NCI-H2081 (cell line): ENCODE results near the gene PTF1A.

ENCODE experiments used
- DNase-seq, 2 experiments: peaks; one replicate each; lab custom pipeline; 2025; lab: John Stamatoyannopoulos, UW

Gene PTF1A

DNA sequence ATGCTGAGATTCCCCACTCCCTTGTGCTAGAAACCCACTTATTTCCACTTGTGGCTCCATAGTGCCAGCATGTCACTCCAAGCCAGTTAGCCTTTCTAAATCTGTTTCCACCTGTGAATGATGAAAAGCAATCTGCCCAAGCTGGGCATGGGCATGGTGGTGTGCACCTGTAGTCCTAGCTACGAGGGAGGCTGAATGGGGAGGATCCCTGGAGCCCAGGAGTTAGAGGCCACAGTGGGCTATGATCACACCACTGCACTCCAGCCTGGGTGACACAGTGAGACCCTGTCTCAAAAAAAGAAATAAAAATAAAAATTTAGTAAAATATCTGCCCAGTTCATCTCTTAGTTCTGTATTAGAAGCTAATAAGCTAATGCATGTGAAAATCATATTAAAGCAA is 5.0 kb upstream of the PTF1A start:
- DNase-seq: no peak

DNA sequence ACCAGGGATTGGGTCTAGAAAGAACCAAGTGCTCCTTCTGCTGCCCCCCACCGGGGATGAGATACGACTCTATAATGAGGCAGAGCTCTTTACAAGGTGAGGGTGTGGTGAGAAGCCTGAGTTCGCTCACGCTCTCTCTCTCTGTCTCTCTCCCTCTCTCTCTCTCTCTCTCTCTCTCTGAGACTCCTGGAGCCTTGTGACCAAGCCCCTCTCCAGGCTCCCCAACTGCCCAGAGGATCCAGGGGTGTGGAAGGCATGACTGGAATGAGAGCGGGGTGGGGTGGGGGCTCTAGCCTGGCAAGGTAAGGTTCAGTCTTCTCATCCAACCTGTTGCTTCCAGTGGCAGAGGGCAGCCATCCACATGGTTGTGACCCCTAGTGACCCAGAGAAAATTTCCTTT is 3.1 kb upstream of the PTF1A start:
- DNase-seq: no peak

DNA sequence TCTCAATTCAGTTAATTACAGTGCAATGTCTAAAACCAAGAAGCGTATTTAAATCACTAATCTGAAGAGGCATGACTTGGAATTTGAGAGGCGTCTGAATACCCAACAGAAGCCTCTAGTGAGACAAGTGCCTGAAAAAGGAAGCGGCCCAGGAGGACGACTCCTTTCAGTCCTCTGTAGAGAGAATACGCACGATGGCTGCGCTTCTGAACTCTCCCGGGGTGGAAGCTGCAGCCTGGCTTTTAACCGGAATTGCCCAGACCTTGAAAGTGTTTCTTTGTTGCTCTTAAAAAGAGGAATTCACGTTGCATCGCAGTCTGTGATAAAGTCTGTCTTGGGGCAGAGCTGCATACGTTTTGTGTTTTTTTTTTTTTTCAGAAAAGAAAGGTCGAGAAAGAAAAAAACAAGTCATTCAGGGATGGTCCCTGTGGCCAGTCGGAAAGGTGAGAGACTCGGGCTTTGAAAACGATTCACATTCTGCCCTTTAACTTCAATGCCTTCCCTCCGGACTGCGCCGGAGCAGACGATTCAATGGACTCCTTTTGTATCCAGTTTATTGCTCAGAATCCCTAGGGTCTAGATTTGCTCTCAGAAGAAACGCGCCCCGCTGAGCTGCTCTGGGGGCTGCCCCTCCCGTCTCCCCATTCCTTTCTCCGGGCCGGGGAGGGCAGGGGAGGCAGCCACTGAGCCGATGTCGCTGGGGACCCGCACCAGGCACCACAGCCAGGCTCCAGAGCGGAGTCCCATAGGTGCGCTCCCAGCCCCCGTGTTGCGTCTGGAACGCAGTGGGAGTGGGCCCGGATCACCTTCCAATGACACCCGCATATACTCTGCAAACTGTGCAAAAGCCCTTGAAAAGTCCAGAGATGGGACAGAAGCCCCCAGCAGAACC is 994 bp upstream of the PTF1A start:
- DNase-seq: no peak

DNA sequence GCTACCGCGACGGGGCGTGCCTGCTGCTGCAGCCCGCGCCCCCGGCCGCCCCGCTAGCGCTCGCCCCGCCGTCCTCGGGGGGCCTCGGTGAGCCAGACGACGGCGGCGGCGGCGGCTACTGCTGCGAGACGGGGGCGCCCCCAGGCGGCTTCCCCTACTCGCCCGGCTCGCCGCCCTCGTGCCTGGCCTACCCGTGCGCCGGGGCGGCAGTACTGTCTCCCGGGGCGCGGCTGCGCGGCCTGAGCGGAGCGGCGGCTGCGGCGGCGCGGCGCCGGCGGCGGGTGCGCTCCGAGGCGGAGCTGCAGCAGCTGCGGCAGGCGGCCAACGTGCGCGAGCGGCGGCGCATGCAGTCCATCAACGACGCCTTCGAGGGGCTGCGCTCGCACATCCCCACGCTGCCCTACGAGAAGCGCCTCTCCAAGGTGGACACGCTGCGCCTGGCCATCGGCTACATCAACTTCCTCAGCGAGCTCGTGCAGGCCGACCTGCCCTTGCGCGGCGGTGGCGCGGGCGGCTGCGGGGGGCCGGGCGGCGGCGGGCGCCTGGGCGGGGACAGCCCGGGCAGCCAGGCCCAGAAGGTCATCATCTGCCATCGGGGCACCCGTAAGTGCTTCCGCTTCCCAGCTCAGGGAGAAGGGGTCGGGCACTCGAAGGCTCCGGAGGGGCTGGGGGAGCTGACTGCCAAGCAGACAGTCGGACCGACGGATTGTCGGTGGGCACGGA is 761 bp downstream of the PTF1A start:
- DNase-seq: peak in 1 of 2 experiments; percentile 12

DNA sequence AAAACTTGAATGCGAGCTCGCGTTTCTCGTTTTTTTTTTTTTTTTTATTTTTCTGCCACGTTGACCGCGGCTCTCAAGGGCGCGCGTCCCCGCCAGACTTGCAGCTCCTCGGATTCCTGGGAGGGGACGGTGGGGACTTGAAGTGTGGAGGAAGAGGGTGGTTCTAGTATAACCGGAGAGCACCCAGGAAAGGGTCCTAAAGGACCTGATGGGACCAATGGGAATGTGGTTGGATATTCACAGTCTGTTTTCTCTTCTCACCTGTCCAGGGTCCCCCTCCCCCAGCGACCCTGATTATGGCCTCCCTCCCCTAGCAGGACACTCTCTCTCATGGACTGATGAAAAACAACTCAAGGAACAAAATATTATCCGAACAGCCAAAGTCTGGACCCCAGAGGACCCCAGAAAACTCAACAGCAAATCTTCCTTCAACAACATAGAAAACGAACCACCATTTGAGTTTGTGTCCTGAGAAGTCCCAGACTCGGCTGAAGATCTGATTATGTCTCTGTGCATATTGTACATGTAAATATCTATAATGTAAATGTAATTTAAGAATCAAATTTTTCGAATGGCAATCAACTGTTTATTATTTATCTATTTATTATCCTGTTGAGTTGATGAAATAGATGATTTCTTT is 1.4 kb downstream of the PTF1A start:
- no peak for DNase-seq

DNA sequence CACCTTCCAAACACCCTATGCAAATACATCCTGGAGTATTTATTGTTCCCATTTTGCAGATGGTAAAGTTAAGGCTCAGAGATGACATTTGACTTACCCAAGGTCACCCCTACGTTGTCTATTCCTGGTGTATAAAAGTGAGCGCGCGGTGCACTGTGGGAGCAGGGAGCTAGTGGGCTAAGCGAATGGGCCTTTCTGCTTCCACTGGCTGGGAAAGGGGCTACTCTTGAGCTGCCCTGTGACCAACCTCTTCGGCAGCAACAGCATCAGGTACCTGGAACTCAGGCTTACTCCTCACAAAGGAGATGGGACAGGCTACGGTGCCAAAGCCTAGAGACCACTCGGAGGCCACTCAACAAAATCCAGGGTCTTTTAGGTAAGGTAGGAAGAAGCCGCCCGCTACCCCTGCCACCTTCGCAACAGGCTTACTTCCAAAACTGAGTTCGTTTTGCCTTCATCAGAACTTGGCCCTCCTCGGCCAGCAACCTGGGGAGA is 2.4 kb downstream of the PTF1A start:
- DNase-seq: no peak

DNA sequence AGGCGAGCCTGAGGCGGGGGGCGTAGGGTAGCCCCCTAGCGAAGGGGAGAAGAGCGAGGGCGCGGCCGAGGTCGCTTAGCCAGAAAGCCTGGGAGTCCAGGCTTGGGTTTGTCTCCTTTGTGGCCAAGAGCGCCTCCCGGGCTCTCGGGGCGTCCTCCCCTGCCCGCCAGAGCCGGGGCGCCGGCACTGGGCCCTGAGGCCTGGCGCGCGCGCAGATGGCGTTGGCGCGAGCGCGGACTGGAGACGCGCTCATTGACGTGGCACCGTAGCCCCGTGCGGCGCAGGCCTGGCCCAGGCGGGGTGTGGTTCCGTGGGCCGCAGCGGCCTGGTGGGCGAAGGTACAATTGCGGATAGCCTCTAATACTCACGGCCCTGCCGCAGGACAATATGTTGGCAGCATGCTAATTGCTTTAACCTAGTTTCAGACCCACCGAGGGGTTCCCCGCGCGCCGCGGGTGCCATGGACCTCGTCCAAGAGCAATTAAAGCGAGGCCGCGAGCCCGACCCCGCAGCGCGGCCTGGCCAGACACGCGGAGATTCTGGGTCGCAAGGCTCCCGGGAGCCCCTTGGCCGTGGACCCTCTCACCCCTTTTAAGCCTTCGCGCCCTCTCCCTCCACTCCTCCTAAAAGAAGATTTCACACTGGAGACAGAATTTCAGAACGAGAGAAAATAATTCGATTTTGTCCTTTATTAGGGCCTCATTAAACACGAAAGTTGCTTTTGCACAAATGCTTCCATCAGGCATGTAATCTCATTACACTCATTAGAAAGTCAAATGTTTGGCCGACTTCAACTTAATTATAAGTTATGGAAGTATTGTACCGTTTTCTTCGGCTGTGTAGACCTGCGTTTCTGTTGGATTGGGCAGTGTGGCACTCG is 3.1 kb downstream of the PTF1A start:
- no peak for DNase-seq

DNA sequence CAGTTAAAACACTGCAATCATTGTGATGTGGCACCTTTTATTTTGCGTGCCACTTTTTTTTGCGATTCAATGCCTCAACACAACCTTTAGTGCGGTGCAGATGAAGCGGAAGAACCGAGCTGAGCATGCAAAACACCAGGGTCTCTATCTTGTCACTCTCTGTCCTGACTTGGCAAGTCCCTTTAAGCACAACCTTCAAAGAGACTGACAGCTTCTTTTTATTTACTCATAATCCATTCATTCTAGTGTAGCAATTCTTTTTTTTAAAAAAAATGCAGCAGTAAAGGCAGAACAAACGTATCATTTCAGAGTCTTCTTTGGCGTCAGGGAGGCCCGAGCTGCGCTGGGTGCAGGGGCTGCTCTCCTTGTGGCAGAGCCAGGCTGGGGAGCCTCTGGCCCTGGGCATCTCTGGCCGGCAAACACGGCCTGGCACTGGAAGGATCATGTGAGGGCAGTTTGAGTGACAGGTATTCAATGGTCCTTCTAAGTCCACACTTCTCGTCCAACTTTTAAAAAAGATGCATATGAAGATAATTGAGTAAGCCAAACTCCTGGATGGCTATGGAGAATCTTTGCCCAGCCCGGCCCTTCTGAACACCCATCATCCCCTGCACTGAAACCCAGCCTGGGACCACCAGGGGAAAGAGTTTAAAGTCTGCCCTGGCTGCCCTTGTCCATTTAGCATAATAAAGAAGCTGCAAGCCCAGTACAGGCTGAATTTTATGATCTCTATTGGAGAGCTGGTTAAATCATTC is 3.9 kb downstream of the PTF1A start:
- no peak for DNase-seq

DNA sequence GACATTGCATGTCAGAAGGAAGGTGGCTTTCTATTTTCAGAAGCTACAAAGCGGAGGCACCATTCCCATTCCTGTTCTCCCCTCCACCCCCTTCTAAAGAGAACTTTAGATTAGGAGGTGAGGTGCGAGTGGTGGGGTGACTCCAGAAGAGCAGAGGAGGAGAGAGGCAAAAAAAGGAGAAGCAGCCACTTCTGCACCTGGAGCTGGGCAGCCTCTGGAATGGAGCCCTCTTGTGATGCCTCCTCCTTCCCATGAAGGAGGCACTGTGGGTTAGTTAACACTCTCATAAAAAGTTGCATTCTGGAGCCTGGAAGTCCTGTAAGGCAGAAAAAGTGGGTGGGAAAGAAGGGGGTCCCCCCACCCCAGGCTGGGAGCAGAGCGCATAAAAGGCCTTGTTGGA is 4.8 kb downstream of the PTF1A start:
- no peak for DNase-seq

DNA sequence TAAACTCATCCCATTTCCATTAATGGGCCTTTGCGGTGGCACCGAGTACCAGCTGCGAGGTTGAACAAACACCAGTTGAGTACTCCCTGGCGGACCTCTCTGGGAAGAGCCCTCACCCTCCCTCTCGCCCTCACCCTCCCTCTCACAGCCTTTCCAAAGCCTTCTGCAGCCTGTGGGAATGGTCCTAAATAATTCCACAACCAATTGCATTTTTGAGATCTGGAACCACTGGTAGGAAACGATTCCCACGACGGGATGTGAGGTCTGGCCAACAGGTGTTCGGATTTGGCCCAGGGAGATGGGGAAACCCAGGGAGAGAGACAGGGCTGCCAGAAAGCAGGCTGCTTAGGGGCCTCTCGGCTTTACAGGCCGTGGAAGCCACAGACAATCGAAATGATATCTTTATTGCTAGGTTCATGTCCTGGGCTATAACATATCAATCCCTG is 5.3 kb downstream of the PTF1A start:
- no peak for DNase-seq

DNA sequence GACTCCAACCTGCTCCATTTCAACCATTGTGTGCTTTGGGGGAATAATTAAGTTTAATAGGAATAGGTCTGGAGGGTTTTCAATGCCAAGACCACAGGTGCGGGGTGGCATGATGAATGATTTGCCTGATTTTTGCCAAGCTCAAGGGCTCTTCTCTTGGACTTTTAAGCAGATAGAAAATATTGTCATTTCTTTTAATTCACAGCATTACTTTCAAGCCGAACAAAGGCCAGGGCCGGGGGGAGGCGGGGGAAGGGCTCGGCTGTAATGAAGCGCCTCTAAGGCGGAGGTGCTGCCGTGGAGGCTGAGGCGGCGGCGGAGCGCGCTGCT is 6.5 kb downstream of the PTF1A start:
- no peak for DNase-seq

DNA sequence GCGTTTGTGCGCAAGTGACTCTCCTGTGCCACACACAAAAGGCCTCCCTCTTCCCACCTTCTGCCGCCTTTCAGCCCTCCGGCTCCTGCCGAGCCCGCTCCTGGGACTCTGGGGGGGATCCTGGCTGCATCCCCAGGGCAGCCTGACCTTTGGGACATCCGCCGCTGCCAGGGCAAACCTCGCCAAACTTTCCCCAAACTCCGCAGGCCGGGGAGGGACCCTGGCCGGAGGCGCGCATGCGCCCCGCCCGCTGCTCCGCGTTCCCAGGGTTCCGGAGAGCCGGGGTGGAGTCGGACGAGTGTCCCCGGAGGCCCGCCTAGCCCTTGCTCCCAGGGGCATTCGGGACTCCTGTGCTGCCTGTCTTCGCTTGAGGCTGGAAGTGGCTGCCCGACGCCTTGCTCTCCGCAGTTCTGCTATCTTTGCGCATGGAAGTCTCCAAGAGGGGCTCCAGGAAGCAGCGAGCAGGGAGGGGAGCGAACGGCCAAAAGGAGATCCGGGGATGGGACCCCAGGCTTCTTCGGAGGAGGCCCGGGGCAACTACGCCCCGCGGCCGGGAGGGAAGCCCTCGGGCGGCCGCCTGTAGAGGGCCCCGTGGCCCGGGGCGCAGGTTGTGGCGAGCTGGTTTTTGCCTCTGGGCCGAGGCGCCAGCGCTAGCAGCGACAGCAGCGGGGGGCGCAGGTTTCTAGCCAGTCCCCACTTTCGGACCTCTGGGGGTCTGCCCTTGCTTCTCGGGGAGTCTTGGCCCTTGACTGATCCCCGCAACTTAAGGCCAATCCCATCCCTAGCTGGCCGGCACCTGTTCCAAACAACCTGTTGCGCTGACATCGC is 7.0 kb downstream of the PTF1A start:
- DNase-seq: no peak

DNA sequence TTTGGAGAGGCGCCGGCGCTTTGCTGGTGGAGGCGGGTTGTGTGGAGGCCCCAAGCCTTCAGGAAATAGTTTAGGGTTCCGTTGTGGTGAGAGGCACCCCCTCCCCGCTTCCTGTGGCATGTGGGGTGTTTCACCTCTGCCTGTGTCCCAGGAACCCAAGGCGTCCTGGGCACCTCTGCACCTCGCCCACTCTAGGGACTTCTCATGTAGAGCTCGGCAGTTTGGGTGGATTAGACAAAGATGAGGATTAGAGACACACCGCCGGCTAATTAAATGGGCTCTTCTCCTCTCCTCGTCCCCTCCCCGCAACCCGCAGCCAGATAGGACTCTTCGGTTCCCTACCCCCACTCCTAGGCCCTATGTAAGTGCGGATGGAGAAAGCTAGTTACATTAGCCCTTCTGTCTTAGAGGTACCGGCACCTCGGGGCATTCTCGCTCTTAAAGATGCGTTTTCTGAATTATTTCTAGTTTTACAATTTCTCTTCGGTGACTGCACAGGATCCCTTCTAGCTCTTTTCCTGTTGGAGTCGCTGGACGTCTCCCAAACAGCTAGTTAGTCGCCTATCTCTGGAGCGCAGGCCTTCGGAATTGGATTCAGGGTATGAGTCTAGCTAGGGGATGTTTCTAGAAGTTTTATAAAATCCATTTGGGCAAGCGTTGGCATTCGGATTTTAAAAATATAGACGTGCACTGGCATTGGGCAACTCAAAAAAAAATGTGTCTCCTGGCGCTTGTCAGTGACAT is 7.8 kb downstream of the PTF1A start:
- DNase-seq: no peak

DNA sequence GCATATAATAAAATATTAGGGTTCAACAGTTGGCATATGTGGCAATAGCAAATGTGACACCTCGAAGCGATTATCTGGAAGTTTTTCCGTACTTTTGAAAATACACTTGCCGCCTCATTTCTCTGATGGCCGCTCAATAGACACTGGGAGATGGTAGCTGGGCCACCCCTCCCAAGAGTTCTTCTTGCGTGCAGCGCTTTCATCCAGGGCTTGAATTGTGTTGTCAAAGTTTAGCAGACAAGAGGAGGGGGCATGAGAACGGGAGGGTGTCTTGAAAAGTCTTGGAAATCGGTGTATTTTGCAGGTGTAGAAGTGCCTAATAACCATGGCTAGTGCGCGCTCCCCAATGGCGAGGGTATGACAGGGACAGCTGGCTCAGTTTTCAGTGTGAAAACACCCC is 8.5 kb downstream of the PTF1A start:
- no peak for DNase-seq

DNA sequence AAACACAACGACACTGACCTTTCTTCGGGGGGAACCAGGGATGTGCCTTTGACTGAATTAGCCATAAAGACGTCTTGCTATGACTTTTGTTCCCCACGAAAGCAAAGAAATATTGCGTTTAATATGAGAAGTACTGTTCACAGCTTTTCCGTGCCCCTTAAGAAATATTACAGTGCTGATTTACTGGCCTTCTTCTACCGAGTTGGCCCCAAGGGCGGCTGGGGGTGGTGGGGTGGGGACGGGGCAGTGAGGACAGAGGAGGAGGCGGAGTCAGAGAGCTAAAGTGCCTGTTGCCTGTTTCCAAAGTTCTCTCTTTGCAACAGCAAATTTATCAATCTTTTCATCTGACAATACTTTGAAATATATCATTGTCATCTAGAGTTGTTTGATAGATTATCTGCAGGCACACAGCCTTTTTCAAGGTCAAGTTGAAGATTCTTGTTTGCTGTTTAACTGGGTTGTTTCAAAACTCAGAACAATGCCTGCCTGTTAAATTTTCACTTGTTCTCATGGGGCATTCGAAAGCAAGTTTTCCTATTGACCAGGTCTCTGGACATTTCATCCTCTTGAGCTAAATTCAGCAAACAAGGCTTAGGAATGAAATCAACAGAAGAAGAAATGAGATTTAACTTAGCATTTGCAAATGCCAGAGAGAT is 9.0 kb downstream of the PTF1A start:
- DNase-seq: no peak

DNA sequence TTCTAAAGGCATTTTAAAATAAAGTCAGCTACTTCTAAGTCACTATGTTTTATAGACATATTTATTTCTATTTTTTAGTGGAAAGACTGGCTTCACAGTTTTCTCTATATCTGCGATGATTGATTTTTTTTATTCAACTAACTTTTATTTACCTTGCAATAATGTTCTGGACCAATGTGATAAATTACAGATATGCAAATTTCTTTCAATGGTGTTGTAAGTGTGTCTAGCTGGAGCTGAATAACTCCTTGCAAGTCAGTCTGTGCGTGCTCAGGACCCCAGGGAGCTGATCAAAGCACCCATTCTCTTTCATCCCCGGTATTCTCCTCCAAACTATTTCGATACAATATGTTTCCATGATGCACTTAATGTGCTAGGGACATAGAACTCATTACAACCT is 9.7 kb downstream of the PTF1A start:
- DNase-seq: no peak

DNA sequence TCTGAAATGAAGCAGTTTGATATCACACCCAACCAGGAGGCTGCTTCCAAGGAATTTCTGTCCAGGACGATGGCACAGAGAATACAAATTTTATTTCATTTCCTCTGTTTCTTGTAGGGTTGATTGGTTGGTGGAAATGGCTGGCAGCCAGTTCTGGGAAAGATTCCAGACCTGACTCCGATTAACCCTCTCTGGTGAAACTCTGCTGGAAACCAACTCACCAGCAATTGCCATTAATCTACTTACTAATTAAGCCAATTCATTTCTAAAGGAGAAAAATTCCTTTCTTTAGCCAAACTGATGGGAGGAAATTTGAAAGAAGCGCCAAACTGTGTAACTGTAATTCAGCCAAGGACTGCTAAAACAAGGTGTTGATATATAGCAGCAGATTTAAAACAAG is 10.7 kb downstream of the PTF1A start:
- peak in 1 of 2 experiments; percentile 17 for DNase-seq

DNA sequence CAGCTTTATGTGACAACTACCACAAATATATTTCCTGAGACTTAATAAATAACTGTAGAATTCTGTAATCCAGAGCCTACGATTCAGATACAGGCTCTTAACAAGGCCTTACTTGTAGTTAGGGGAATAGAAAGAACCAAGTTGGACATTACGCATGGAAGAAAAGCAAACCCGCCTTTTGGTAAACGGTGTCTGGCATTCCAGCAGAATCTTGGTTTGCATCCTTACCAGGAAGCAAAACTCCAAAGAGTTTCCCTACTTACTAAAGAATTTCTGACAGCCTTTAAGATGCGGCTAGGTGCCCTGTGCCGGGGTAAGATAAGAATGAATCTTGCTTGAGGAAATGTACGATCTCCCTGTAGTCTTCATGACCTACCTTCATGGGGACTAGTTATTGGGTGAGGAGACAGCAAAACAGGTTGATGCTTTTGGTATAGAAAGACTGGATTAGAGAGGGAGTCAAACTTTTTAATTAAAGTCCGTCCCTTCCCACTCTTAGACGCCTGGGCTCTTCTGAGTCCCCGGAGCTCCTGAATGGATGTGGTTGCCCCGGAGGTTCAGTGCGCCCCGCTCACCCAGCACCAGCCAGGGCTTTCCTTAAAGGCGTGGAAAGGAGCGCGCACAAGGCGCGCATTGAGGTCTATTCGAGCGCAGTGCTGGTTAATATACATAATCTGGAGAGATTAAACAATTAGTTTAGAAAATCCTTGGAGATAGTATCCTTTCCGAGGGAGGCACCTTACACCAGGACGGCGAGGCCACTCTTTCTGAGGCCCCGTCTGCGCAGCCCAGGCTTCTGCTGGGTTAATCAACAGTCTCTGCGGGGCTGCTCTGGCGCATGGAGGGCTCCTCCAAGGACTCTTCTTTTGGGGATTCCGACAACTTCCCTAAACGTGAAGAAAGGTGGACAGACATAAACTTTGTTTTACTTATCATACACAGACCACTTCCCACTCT is 11.5 kb downstream of the PTF1A start:
- DNase-seq: no peak
